Kidney (tissue), 11 donors: ENCODE data around the gene KCNJ18. TPM values are rescaled to one million over a fixed set of nuclear protein-coding genes. Genes with fewer than 3 reads are reported as not detected.
"Not testable (repeated sequence)": the region's sequence is repeated elsewhere in the genome, so short reads cannot be mapped to it uniquely, and the experiment has no call there.

Source experiments
- DNase-seq, 5 donors: peaks; one replicate each; pipeline ENCODE4 v3.0.0-alpha.2; 2013 to 2020
- FAIRE-seq: peaks from 2 replicates; lab custom pipeline; 2012; peaks lifted over from hg19 to GRCh38; lab: Jason Lieb, UNC
- H3K27ac ChIP-seq, 2 donors: one replicate each; pipeline ENCODE4 v1.7.0; 2013; ENCODE audit warnings: low read depth in 2 of 2, low read length in 2 of 2, inconsistent platforms in 1 of 2
- H3K27me3 ChIP-seq: one replicate; pipeline ENCODE4 v1.7.1; 2013; ENCODE audit warnings: low read length, inconsistent platforms; ENCODE audit not compliant: control insufficient read depth, insufficient read depth
- H3K36me3 ChIP-seq, 3 donors: one replicate each; pipeline versions ENCODE4 v1.7.0 to v1.7.1; 2013; ENCODE audit warnings: low read length in 3 of 3, control low read depth in 1 of 3, inconsistent platforms in 1 of 3; ENCODE audit not compliant: insufficient read depth in 3 of 3, control insufficient read depth in 2 of 3
- H3K4me1 ChIP-seq, 3 donors: one replicate each; pipeline versions ENCODE4 v1.7.0 to v1.7.1; 2013; ENCODE audit warnings: low read length in 3 of 3, inconsistent platforms in 1 of 3, low read depth in 1 of 3; ENCODE audit not compliant: control insufficient read depth in 2 of 3, insufficient read depth in 2 of 3
- H3K4me3 ChIP-seq, 3 donors: one replicate each; pipeline versions ENCODE4 v1.7.0 to v1.8.1; 2013; ENCODE audit warnings: low read length in 3 of 3, control low read depth in 1 of 3, inconsistent platforms in 1 of 3
- H3K9ac ChIP-seq, 3 donors: one replicate each; pipeline versions ENCODE4 v1.7.0 to v1.7.1; 2013; ENCODE audit warnings: low read length in 3 of 3, control low read depth in 1 of 3, inconsistent platforms in 1 of 3
- H3K9me3 ChIP-seq, 3 donors: one replicate each; pipeline versions ENCODE4 v1.7.0 to v1.7.1; 2013; ENCODE audit warnings: low read length in 3 of 3, control low read depth in 1 of 3, inconsistent platforms in 1 of 3; ENCODE audit not compliant: control insufficient read depth in 2 of 3, insufficient read depth in 1 of 3
- intact Hi-C: fragments of 100-400 bp; cut with DNase I; formaldehyde crosslinking; loops from one replicate; pipeline ENCODE4 v1.11.1; 2022
- polyA plus RNA-seq: library from polyadenylated mRNA; stranded (reverse); fragments of 350-450 nt; fragmentation: Illumina TruSeq; extraction: RNeasy Lipid Tissue Mini Kit (QIAGEN cat#74804); gene quantifications from one replicate; pipeline ENCODE4 v1.2.3, GENCODE V29; 2014; ENCODE audit warnings: low read depth, low replicate concordance; ENCODE audit not compliant: insufficient read depth
- total RNA-seq: library from RNA; stranded (reverse); fragmentation: NEBNext Ultra II Directional; extraction: Animal tissue kit (Norgen Biotek cat#: 25700); gene quantifications from one replicate; pipeline ENCODE4 v1.2.1, GENCODE V29; 2021
- donor health status: control.
- donor health status: control.
- donor health status: DM: yes; HTN: yes; CAD: no.
- donor health status: Normal renal cell carcinoma (clear cell type).

Gene KCNJ18
- total and polyA plus RNA-seq, 2 donors from 2014 or later, result not detected

DNA sequence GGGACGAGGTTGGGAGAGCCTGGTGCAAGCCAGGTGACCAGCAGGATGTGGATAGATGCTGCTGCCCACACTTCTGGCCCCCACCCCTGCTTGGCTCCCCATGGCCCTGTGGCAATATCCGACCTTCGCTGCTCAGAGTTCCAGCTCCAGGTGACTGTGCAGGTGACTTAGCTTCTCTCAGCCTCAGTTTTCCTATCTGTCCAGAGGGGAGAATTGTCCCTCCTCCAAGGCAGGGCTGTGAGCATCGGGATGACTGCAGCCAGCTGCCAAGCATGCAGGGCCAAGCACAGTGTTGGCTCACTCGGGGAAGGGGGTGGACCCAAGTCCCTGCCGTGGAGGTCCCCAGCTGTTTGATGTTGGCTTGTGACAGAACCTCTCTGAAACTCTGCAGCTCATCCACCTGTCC lies 1.1 kb downstream of the KCNJ18 start:
- intact Hi-C loops, H3K36me3 ChIP-seq, H3K4me1 ChIP-seq, H3K4me3 ChIP-seq, FAIRE-seq, DNase-seq, H3K9ac ChIP-seq, H3K27me3 ChIP-seq, H3K27ac ChIP-seq, H3K9me3 ChIP-seq: not testable (repeated sequence)

GRCh38 chr17:21693937-21694336 lies 1.6 kb downstream of the KCNJ18 start:
- FAIRE-seq, H3K36me3 ChIP-seq, DNase-seq, intact Hi-C loops, H3K9me3 ChIP-seq, H3K27ac ChIP-seq, H3K4me1 ChIP-seq, H3K9ac ChIP-seq, H3K4me3 ChIP-seq, H3K27me3 ChIP-seq: not testable (repeated sequence)

DNA sequence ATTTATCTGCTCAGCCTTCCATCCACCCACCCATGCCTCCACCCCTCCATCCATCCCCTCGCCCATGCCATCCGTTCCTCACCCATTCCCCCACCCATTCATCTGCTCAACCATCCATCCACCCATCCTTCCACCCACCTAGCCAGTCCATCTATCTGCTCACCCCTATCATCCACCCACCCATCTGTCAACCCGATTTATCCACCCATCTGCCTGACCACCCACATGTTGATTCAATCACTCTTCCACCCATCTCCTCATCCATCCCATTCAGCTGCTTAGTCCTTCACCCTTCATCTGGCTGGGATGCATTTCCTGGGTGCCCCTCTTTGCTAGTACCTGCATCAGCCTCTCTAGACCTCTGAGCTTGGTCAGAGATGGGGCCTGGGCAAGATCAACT lies 3.9 kb downstream of the KCNJ18 start:
- H3K9me3 ChIP-seq, H3K4me3 ChIP-seq, H3K4me1 ChIP-seq, H3K27ac ChIP-seq, FAIRE-seq, DNase-seq, H3K27me3 ChIP-seq, intact Hi-C loops, H3K9ac ChIP-seq, H3K36me3 ChIP-seq: not testable (repeated sequence)

DNA sequence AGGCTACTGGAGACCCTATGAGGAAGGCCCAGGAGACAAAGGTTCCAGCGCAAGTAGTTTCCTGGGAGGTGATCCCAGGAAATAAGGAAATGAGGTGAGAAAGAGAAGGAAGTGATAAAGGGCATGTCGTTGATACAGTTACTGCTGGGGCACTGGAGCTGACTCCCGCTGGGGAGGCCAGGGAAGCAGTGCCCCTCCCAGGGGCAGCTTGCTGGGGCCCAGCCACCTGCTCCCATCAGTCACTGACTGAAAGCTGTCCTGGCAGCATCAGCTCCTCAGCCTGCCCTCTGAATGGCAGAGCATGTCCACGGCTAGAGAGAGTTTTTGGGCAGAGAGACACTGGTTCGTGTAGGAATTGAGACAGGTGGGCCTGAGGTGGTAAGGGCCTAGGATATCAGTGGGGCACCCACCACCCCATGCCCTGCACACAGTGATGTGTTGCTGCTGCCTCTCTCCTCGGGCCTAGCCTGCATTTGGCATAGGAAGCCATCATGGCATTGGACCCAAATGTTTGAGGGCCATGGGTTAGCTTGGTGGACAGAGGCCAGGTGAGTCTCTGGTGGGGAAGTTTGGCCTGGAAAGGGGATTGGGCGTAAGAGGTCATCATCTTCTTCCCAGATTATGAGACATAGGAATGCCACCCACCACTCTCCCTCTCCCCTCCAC lies 4.7 kb downstream of the KCNJ18 start:
- DNase-seq, result peak in 1 of 5 donors; percentile 46
- H3K4me3 ChIP-seq, H3K4me1 ChIP-seq, H3K9me3 ChIP-seq, intact Hi-C loops, H3K27ac ChIP-seq, FAIRE-seq, H3K9ac ChIP-seq, H3K27me3 ChIP-seq, H3K36me3 ChIP-seq: not testable (repeated sequence)

- H3K4me1 ChIP-seq, H3K9me3 ChIP-seq, H3K36me3 ChIP-seq, H3K9ac ChIP-seq, FAIRE-seq, intact Hi-C loops, H3K27me3 ChIP-seq, H3K27ac ChIP-seq, H3K4me3 ChIP-seq: not testable (repeated sequence)
- DNase-seq, result peak in 1 of 5 donors; percentile 67
Measured at GRCh38 chr17:21697508-21697860, 5.2 kb downstream of the KCNJ18 start.

GRCh38 chr17:21698437-21699075 lies 6.2 kb downstream of the KCNJ18 start:
- H3K4me1 ChIP-seq, H3K4me3 ChIP-seq, intact Hi-C loops, H3K9me3 ChIP-seq, H3K27ac ChIP-seq, H3K36me3 ChIP-seq, H3K9ac ChIP-seq, H3K27me3 ChIP-seq, FAIRE-seq: not testable (repeated sequence)
- DNase-seq, result peak in 2 of 5 donors; percentile 7 to 48

- FAIRE-seq, H3K27me3 ChIP-seq, H3K4me1 ChIP-seq, H3K9me3 ChIP-seq, DNase-seq, H3K9ac ChIP-seq, H3K27ac ChIP-seq, H3K4me3 ChIP-seq, intact Hi-C loops, H3K36me3 ChIP-seq: not testable (repeated sequence)
Measured at GRCh38 chr17:21699124-21699523, 6.8 kb downstream of the KCNJ18 start.

- H3K4me1 ChIP-seq, intact Hi-C loops, H3K9me3 ChIP-seq, H3K9ac ChIP-seq, H3K27ac ChIP-seq, H3K4me3 ChIP-seq, H3K36me3 ChIP-seq, FAIRE-seq, H3K27me3 ChIP-seq: not testable (repeated sequence)
- DNase-seq, result peak in 1 of 5 donors; percentile 48
Measured at GRCh38 chr17:21699573-21700236, 7.4 kb downstream of the KCNJ18 start.
